HG03108 (cell line): ENCODE data around the gene GANAB.
"Not testable (repeated sequence)": the region's sequence is repeated elsewhere in the genome, so short reads cannot be mapped to it uniquely, and the experiment has no call there.

ENCODE experiments used
- ATAC-seq: cut with Tn5 transposase; IDR thresholded peaks from one replicate; pipeline ENCODE4 v1.9.1; 2021; ENCODE audit warnings: moderate library complexity; ENCODE audit not compliant: unreplicated experiment

The GANAB gene

GRCh38 chr11:62669420-62670161 is 23.2 kb upstream of the GANAB start:
- no peak for ATAC-seq

GRCh38 chr11:62667460-62667859 is 21.0 kb upstream of the GANAB start:
- ATAC-seq, result no peak

- no peak for ATAC-seq
These were observed 20.0 kb upstream of the GANAB start for GRCh38 chr11:62666259-62666926.

- peak; percentile 20 for ATAC-seq
These were observed 19.3 kb upstream of the GANAB start for GRCh38 chr11:62665599-62666258.

- ATAC-seq, result peak; percentile 75
These were observed 18.7 kb upstream of the GANAB start, which contains the start of the genes C11orf98 and CSKMT for GRCh38 chr11:62665075-62665598. Gene C11orf98 (minus strand): TSS chr11:62665210. CDS start chr11:62665169, 41 bp downstream. Gene CSKMT (plus strand): TSS chr11:62665312. CDS start chr11:62665880, 568 bp downstream.

- ATAC-seq, result peak; percentile 25
These were observed 18.1 kb upstream of the GANAB start for GRCh38 chr11:62664405-62665074.

- no peak for ATAC-seq
These were observed 10.5 kb upstream of the GANAB start for GRCh38 chr11:62656796-62657429.

- ATAC-seq, result no peak
These were observed 7.9 kb upstream of the GANAB start for GRCh38 chr11:62654297-62654696.

GRCh38 chr11:62652161-62653006 is 6.0 kb upstream of the GANAB start:
- no peak for ATAC-seq

- not testable (repeated sequence) for ATAC-seq
These were observed 3.9 kb upstream of the GANAB start for GRCh38 chr11:62650283-62650682.

GRCh38 chr11:62649486-62649885 is 3.1 kb upstream of the GANAB start:
- ATAC-seq, result no peak

GRCh38 chr11:62648967-62649364 is 2.6 kb upstream of the GANAB start:
- ATAC-seq, result no peak

- ATAC-seq, result no peak
These were observed 2.0 kb upstream of the GANAB start for GRCh38 chr11:62648185-62648966.

- ATAC-seq, result no peak
These were observed 1.2 kb upstream of the GANAB start for GRCh38 chr11:62647609-62648005.

- ATAC-seq, result no peak
These were observed 604 bp upstream of the GANAB start for GRCh38 chr11:62646825-62647608.

GRCh38 chr11:62645671-62645945 is 805 bp downstream of the GANAB start:
- ATAC-seq, result no peak

- no peak for ATAC-seq
These were observed 2.2 kb downstream of the GANAB start for GRCh38 chr11:62644220-62644619.

GRCh38 chr11:62632492-62632891 is 13.9 kb downstream of the GANAB start:
- no peak for ATAC-seq
